Peyer's patch (tissue), 4 donors: ENCODE data around the gene DCN.

Experiments
- CTCF ChIP-seq, 6 experiments: fragments of 450-650 bp in 4 of 6; fragments of 200-600 bp in 2 of 6; sonication (generic) in 1 of 6; IDR thresholded peaks; one replicate each; pipeline ENCODE4 v1.5.1; 2017 to 2019; ENCODE audit warnings: antibody characterized with exemption in 6 of 6, mild to moderate bottlenecking in 3 of 6, moderate library complexity in 1 of 6
- POLR2A ChIP-seq, 2 donors: fragments of 450-650 bp; IDR thresholded peaks; one replicate each; pipeline ENCODE4 v1.5.1; 2017; ENCODE audit warnings: antibody characterized with exemption in 2 of 2, mild to moderate bottlenecking in 2 of 2, moderate library complexity in 2 of 2

DNA sequence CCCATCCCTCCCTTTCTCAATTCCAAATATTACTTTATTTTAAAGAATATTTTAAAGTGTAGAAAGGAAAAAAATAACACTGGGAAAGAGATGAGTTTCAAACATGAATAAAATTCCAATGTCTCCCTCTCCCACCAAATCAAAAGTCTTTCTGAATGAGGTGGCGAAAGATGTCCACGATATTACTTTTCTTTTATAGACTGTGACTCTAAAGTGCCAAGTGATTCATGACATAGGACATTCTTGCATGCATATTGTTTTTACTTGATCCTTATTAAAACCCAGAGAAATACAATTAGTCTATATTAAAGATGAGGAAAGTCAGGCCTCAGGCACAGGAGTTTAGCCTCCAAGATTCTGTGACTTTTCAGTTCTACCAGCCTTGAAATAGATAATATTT lies 55.3 kb downstream of the DCN start:
- TF ChIP-seq CTCF (IDR thresholded peaks at IDR 0.05) (no peak), POLR2A (IDR thresholded peaks at IDR 0.05) (no peak)
